ENCODE results near the gene CD3E. TPM values are rescaled to one million over a fixed set of nuclear protein-coding genes. Genes with fewer than 3 reads are reported as not detected.
A peak's percentile ranks its signal among the peaks of the same experiment; 100 is the strongest.

CD3E gene
- total RNA-seq, 1 donor from 2014 or later = not detected

DNA sequence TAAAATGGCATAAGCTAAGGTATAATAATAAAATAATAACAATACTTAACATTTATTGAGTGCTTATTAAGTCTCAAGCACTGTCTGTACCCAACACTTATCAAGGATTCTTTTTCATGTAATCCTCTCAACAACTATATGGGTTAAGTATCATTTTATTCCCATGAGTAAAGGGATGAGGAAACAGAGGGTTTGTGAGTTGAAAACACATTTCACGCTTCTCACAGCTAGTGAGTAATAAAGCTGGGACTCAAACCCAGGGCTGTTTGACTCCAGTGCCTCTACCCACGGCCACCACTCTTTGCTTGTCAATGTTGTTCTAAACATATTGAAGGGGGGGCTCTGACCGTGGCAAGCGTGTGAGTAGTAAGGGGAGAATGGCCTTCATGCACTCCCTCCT, 8.7 kb downstream of the CD3E start:
- no peak overlapping the region for H3K27ac ChIP-seq
- no peaks in the 10 kb centered on the region for H3K27me3 ChIP-seq
- peaks cover 29% of the 10 kb centered on the region for H3K4me1 Mint-ChIP-seq
- no peaks in the 10 kb centered on the region for H4K20me1 ChIP-seq (ENCODE audit: low read depth)
- H3K27me3 Mint-ChIP-seq (ENCODE audit: insufficient read depth, low read depth) = peaks cover 11% of the 10 kb centered on the region
- no peak for DNase-seq (ENCODE audit: low spot score)
- no peaks in the 10 kb centered on the region for H3K79me2 ChIP-seq (ENCODE audit: low read depth)
- H3K9me3 Mint-ChIP-seq = peaks cover 4% of the 10 kb centered on the region
- no peak overlapping the region for H2AFZ ChIP-seq (replicated peaks)
- TF ChIP-seq EZH2phosphoT487 (IDR thresholded peaks at IDR 0.05) = no peak
- TF ChIP-seq, protein P1, sequence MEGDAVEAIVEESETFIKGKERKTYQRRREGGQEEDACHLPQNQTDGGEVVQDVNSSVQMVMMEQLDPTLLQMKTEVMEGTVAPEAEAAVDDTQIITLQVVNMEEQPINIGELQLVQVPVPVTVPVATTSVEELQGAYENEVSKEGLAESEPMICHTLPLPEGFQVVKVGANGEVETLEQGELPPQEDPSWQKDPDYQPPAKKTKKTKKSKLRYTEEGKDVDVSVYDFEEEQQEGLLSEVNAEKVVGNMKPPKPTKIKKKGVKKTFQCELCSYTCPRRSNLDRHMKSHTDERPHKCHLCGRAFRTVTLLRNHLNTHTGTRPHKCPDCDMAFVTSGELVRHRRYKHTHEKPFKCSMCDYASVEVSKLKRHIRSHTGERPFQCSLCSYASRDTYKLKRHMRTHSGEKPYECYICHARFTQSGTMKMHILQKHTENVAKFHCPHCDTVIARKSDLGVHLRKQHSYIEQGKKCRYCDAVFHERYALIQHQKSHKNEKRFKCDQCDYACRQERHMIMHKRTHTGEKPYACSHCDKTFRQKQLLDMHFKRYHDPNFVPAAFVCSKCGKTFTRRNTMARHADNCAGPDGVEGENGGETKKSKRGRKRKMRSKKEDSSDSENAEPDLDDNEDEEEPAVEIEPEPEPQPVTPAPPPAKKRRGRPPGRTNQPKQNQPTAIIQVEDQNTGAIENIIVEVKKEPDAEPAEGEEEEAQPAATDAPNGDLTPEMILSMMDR (IDR thresholded peaks at IDR 0.05) = no peak
- TF ChIP-seq EZH2 (IDR thresholded peaks at IDR 0.05) = no peak
- H3K36me3 Mint-ChIP-seq = no peaks in the 10 kb centered on the region
- H3K9ac ChIP-seq = no peak overlapping the region
- no peaks in the 10 kb centered on the region for H3K9me3 ChIP-seq (ENCODE audit: low read depth)
- H3K27ac Mint-ChIP-seq = no peak overlapping the region
- H3K4me3 ChIP-seq = no peak overlapping the region
- peaks cover 25% of the 10 kb centered on the region for H3K4me1 ChIP-seq
- peaks cover 24% of the 10 kb centered on the region for H3F3A ChIP-seq (ENCODE audit: low read depth)
- H3K36me3 ChIP-seq = no peaks in the 10 kb centered on the region
- H3K4me3 Mint-ChIP-seq = no peak overlapping the region
- no peak overlapping the region for H3K4me2 ChIP-seq

DNA sequence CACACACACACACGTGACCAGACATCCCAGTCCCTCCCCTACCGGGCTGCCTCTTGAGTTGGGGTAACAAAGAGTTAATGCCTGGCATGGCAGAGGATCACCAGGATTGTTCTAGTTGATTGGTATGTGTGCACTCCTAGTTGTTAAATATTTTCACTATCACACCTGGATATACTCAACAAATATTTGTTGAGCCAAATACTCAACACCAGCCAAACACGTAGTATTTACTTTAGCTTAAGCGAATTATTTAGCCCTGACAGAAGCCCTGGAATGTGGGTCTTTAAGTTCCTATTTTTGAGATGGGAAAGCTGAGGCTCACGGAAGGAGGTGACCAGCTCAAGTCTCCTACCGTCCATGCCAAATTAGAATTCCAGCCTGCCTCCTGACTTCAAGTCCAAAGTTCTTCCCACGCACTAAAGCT, 10.5 kb downstream of the CD3E start:
- Histone ChIP-seq H3K27me3 (no peaks in the 10 kb centered on the region), H2AFZ (replicated peaks) (peak overlapping the region; percentile 96), H3K4me2 (peak overlapping the region; percentile 66), H3K79me2 (ENCODE audit: low read depth) (no peaks in the 10 kb centered on the region), H3K4me3 (no peak overlapping the region), H3K4me1 (peaks cover 25% of the 10 kb centered on the region), H3F3A (ENCODE audit: low read depth) (peaks cover 24% of the 10 kb centered on the region), H4K20me1 (ENCODE audit: low read depth) (no peaks in the 10 kb centered on the region), H3K9me3 (ENCODE audit: low read depth) (no peaks in the 10 kb centered on the region), H3K9ac (no peak overlapping the region), H3K36me3 (no peaks in the 10 kb centered on the region), H3K27ac (no peak overlapping the region)
- TF ChIP-seq, protein P1 (IDR thresholded peaks at IDR 0.05) = no peak
- TF ChIP-seq EZH2 (IDR thresholded peaks at IDR 0.05) (no peak), EZH2phosphoT487 (IDR thresholded peaks at IDR 0.05) (no peak)
- Mint-ChIP-seq H3K9me3 (peaks cover 4% of the 10 kb centered on the region), H3K4me1 (peaks cover 33% of the 10 kb centered on the region), H3K36me3 (no peaks in the 10 kb centered on the region), H3K27me3 (ENCODE audit: insufficient read depth, low read depth) (peaks cover 13% of the 10 kb centered on the region), H3K27ac (no peak overlapping the region), H3K4me3 (no peak overlapping the region)
- DNase-seq (ENCODE audit: low spot score) = no peak

DNA sequence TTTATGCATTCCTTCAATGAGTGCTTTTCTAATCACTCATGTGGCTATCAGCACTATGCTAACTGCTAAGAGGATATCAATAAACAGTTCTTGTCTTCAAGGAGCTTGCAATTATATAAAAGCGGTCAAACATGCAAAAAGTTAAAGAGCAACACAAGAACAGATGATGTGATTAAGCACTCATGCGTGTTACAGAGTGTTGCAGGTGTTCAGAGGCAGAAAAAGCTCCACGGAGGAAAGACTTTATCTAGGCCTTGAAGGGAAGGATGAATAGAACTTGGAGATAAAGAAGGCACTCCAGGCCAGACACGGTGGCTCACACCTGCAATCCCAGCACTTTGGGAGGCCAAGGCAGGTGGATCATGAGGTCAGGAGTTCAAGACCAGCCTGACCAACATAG, 13.6 kb downstream of the CD3E start:
- Histone ChIP-seq H3K9me3 (ENCODE audit: low read depth) (no peaks in the 10 kb centered on the region), H3K27ac (no peak overlapping the region), H3K27me3 (no peaks in the 10 kb centered on the region), H3K4me3 (no peak overlapping the region), H3K79me2 (ENCODE audit: low read depth) (no peaks in the 10 kb centered on the region), H3F3A (ENCODE audit: low read depth) (peaks cover 24% of the 10 kb centered on the region), H4K20me1 (ENCODE audit: low read depth) (no peaks in the 10 kb centered on the region), H3K9ac (no peak overlapping the region), H3K4me1 (peaks cover 25% of the 10 kb centered on the region), H2AFZ (replicated peaks) (no peak overlapping the region), H3K4me2 (no peak overlapping the region), H3K36me3 (no peaks in the 10 kb centered on the region)
- DNase-seq (ENCODE audit: low spot score) = no peak
- H3K4me3 Mint-ChIP-seq = no peak overlapping the region
- peaks cover 4% of the 10 kb centered on the region for H3K9me3 Mint-ChIP-seq
- TF ChIP-seq EZH2 (IDR thresholded peaks at IDR 0.05) (no peak), EZH2phosphoT487 (IDR thresholded peaks at IDR 0.05) (no peak)
- TF ChIP-seq, protein P1 (IDR thresholded peaks at IDR 0.05) = no peak
- H3K36me3 Mint-ChIP-seq = no peaks in the 10 kb centered on the region
- no peak overlapping the region for H3K27ac Mint-ChIP-seq
- H3K27me3 Mint-ChIP-seq (ENCODE audit: insufficient read depth, low read depth) = peaks cover 10% of the 10 kb centered on the region
- H3K4me1 Mint-ChIP-seq = peaks cover 33% of the 10 kb centered on the region

Data from neural progenitor cell (in vitro differentiated cells).